ENCODE data around the gene C19orf85.

The C19orf85 gene

DNA sequence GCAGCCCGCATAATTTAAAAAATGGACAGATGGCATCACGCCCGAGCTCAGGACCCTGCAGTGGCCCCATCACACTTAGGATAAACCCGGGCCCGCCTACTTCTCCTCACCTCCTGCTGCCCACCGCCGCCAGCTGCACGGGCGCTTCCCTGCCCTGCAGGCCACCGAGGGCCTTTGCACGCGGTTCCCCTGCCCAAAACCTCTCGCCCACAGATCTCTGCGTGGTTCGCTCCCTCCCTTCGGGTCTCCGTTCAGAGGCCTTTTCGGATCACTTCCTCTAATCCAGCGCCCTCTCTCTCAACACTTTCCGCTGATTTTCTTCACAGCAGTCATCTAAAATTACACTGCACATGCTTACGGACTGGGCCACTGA, 23.2 kb downstream of the C19orf85 start:
- H3K27ac ChIP-seq (ENCODE audit: low read depth, low read length), result no peak overlapping the region
- H3K9me3 ChIP-seq (ENCODE audit: low read length), result no peaks in the 10 kb centered on the region
- H3K9ac ChIP-seq (ENCODE audit: low read length), result no peak overlapping the region
- H3K4me3 ChIP-seq (ENCODE audit: low read depth in 1 of 2, low read length in 2 of 2), result no peak overlapping the region
- no peaks in the 10 kb centered on the region for H3K4me1 ChIP-seq (ENCODE audit: insufficient read depth, low read length)
- H3K36me3 ChIP-seq (ENCODE audit: insufficient read depth, low read length), result no peaks in the 10 kb centered on the region
- peaks cover 45 to 80% of the 10 kb centered on the region in 2 donors for H3K27me3 ChIP-seq (ENCODE audit: control insufficient read depth in 1 of 2, insufficient read depth in 2 of 2, low read length in 2 of 2)

DNA sequence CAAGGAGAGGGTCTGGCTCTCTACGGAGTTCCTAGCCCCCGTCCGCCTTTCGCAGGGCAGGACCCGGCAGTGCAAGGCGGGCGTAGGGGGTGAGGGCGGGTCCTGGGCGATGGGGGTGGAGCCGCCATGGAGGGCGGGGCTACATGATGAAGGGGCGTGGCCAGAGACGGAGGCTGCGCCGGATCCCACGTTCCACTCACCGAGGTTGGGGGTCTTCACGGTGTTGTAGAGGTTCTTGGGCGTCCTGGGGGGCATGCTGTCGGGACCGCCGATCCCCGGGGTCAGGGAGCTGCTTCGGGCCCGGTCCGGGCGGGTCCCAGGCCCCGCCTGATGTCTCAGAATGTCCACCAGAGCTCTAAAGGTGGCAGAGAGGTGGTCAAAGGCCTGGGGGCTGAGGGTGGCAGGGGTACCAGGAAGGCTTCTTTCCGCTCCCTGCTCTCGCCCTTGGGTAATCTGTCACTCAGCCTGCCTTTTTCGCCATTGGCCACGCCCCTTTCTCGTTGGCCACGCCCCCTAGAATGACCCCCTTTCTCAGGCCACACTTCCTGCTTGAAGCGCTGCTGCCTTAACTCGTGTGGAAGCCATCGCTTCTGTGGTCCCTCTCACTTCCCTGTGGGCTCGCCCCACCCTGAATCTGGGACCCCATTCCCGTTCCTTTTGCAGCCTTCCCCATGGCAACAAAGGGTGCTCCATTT, 24.0 kb downstream of the C19orf85 start:
- Histone ChIP-seq H3K9me3 (ENCODE audit: low read length) (no peaks in the 10 kb centered on the region), H3K4me3 (ENCODE audit: low read depth in 1 of 2, low read length in 2 of 2) (no peak overlapping the region), H3K36me3 (ENCODE audit: insufficient read depth, low read length) (no peaks in the 10 kb centered on the region), H3K9ac (ENCODE audit: low read length) (no peak overlapping the region), H3K4me1 (ENCODE audit: insufficient read depth, low read length) (no peaks in the 10 kb centered on the region), H3K27ac (ENCODE audit: low read depth, low read length) (no peak overlapping the region), H3K27me3 (ENCODE audit: control insufficient read depth in 1 of 2, insufficient read depth in 2 of 2, low read length in 2 of 2) (peaks cover 45 to 80% of the 10 kb centered on the region in 2 donors)

DNA sequence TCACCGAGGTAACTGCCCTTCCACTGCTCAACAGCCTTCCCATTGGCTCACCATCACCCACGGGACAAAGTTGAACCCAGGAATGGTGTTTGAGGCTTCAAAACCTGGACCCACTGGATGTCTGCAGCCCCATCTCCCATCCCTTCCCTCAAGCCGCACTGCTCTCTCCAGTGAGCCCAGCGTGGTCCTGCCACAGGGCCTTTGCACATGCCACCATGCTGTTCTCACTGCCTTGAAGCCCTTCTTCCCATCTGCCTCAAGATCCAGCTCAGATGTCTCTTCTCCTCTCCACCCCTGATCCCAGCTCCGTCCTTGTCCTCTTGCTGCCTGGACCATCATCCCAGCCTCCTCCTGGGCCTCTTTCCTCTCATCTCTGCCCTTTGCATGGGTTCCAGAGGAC, 25.5 kb downstream of the C19orf85 start:
- Histone ChIP-seq H3K4me3 (ENCODE audit: low read depth in 1 of 2, low read length in 2 of 2) (no peak overlapping the region), H3K36me3 (ENCODE audit: insufficient read depth, low read length) (no peaks in the 10 kb centered on the region), H3K9me3 (ENCODE audit: low read length) (no peaks in the 10 kb centered on the region), H3K4me1 (ENCODE audit: insufficient read depth, low read length) (no peaks in the 10 kb centered on the region), H3K9ac (ENCODE audit: low read length) (no peak overlapping the region), H3K27ac (ENCODE audit: low read depth, low read length) (no peak overlapping the region), H3K27me3 (ENCODE audit: control insufficient read depth in 1 of 2, insufficient read depth in 2 of 2, low read length in 2 of 2) (peaks cover 49 to 66% of the 10 kb centered on the region in 2 donors)

DNA sequence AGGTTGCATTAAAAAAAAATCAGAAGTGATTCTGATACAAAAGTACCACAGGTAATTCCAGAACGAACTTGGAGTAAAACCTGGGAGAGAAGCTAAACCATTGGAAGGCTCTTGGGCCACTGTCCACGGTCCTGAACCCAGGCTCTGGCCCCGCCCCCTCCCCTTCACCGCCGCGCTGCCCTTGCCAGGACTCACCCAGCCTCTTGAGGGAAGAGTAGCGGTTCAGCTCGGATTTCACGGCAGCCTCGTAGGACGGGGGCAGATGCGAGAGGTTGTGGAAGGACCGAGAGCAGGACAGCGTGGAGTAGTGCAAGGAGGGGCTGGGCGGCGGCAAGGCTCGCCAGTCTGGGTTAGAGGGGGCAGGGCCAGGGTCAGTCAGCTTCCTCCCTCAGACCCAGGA, 27.1 kb downstream of the C19orf85 start:
- Histone ChIP-seq H3K4me1 (ENCODE audit: insufficient read depth, low read length) (no peaks in the 10 kb centered on the region), H3K4me3 (ENCODE audit: low read depth in 1 of 2, low read length in 2 of 2) (no peak overlapping the region), H3K27ac (ENCODE audit: low read depth, low read length) (no peak overlapping the region), H3K9me3 (ENCODE audit: low read length) (no peaks in the 10 kb centered on the region), H3K9ac (ENCODE audit: low read length) (no peak overlapping the region), H3K27me3 (ENCODE audit: control insufficient read depth in 1 of 2, insufficient read depth in 2 of 2, low read length in 2 of 2) (peaks cover 51 to 69% of the 10 kb centered on the region in 2 donors), H3K36me3 (ENCODE audit: insufficient read depth, low read length) (no peaks in the 10 kb centered on the region)

DNA sequence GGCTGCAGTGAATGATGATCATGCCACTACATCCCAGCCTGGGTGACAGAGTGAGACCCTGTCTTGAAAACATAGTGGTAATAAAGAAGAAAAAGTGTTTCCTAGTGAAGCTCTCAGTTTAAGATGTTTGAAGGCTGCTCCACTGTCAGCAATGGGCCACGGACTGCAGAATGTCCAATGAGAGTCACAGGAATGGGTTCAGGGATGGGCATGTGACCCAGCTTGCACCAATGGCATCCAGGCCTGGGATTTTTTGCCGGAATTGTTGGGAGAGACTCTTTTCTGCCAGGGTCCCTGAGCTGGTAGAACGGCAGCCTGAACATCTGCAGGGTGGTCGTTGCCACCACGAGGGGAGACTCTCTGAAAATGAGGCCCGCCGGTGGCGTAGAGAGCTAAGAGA, 27.7 kb downstream of the C19orf85 start:
- Histone ChIP-seq H3K4me3 (ENCODE audit: low read depth in 1 of 2, low read length in 2 of 2) (no peak overlapping the region), H3K9me3 (ENCODE audit: low read length) (no peaks in the 10 kb centered on the region), H3K9ac (ENCODE audit: low read length) (no peak overlapping the region), H3K27me3 (ENCODE audit: control insufficient read depth in 1 of 2, insufficient read depth in 2 of 2, low read length in 2 of 2) (peaks cover 55 to 72% of the 10 kb centered on the region in 2 donors), H3K4me1 (ENCODE audit: insufficient read depth, low read length) (no peaks in the 10 kb centered on the region), H3K27ac (ENCODE audit: low read depth, low read length) (no peak overlapping the region), H3K36me3 (ENCODE audit: insufficient read depth, low read length) (no peaks in the 10 kb centered on the region)

DNA sequence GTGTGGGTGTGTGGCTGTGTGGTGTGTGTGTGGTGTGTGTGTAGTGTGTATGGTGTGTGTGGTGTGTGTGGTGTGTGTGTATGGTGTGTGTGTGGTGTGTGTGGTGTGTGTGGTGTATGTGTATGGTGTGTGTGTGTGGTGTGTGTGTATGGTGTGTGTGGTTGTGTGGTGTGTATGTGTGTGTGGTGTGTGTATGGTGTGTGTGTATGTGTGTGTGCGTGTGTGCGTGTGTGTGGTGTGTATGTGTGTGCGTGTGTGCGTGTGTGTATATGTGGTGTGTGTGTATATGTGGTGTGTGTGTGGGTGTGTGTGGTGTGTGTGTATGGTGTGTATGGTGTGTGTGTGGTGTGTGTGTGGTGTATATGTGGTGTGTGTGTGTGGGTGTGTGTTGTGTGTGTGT, 29.5 kb downstream of the C19orf85 start:
- no peak overlapping the region for H3K4me3 ChIP-seq (ENCODE audit: low read depth in 1 of 2, low read length in 2 of 2)
- H3K27me3 ChIP-seq (ENCODE audit: control insufficient read depth in 1 of 2, insufficient read depth in 2 of 2, low read length in 2 of 2), result peaks cover 42 to 68% of the 10 kb centered on the region in 2 donors
- H3K9me3 ChIP-seq (ENCODE audit: low read length), result no peaks in the 10 kb centered on the region

DNA sequence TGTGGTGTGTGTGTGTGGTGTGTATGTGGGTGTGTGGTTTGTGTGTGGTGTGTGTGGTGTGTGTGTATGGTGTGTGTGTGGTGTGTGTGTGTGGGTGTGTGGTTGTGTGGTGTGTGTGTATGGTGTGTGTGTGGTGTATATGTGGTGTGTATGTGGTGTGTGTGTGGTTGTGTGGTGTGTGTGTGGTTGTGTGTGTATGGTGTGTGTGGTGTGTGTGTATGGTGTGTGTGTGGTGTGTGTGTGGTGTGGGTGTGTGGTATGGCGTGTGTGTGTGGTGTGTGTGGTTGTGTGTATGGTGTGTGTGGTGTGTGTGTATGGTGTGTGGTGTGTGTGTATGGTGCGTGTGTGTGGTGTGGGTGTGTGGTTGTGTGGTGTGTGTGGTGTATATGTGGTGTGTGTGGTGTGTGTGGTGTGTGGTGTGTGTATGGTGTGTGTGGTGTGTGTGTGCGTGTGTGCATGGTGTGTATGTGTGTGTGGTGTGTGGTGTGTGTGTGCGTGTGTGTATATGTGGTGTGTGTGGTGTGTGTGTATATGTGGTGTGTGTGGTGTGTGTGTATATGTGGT, 30.1 kb downstream of the C19orf85 start:
- Histone ChIP-seq H3K27me3 (ENCODE audit: control insufficient read depth in 1 of 2, insufficient read depth in 2 of 2, low read length in 2 of 2) (peaks cover 41 to 68% of the 10 kb centered on the region in 2 donors), H3K36me3 (ENCODE audit: insufficient read depth, low read length) (no peaks in the 10 kb centered on the region), H3K27ac (ENCODE audit: low read depth, low read length) (no peak overlapping the region), H3K4me3 (ENCODE audit: low read depth in 1 of 2, low read length in 2 of 2) (no peak overlapping the region), H3K9ac (ENCODE audit: low read length) (no peak overlapping the region), H3K4me1 (ENCODE audit: insufficient read depth, low read length) (no peaks in the 10 kb centered on the region), H3K9me3 (ENCODE audit: low read length) (no peaks in the 10 kb centered on the region)

More for the DNA sequence above, 29.5 kb downstream of the C19orf85 start:
- no peaks in the 10 kb centered on the region for H3K36me3 ChIP-seq (ENCODE audit: insufficient read depth, low read length)
- no peaks in the 10 kb centered on the region for H3K4me1 ChIP-seq (ENCODE audit: insufficient read depth, low read length)
- no peak overlapping the region for H3K9ac ChIP-seq (ENCODE audit: low read length)
- H3K27ac ChIP-seq (ENCODE audit: low read depth, low read length), result no peak overlapping the region

DNA sequence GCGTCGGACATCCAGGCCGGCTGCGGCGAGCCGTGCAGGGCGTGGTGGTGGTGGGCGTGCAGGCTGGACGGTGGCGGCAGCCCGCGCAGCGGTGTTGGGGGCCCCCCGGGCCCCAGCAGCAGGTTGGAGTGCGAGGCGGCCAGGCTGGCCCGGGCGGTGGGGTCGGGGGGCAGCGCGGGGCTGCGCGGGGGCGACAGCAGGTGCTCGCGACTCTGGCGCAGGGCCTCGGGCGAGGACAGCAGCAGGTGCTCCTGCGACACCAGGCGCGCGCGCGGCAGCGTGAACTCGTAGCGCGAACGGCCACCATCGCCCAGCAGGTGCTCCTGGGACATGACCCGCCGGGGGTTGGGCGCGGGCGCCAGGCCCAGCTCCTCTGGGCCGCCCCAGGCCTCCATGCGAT, 31.3 kb downstream of the C19orf85 start:
- Histone ChIP-seq H3K27me3 (ENCODE audit: control insufficient read depth in 1 of 2, insufficient read depth in 2 of 2, low read length in 2 of 2) (peaks cover 32 to 62% of the 10 kb centered on the region in 2 donors), H3K4me1 (ENCODE audit: insufficient read depth, low read length) (no peaks in the 10 kb centered on the region), H3K27ac (ENCODE audit: low read depth, low read length) (no peak overlapping the region), H3K36me3 (ENCODE audit: insufficient read depth, low read length) (no peaks in the 10 kb centered on the region), H3K9ac (ENCODE audit: low read length) (no peak overlapping the region), H3K4me3 (ENCODE audit: low read depth in 1 of 2, low read length in 2 of 2) (no peak overlapping the region), H3K9me3 (ENCODE audit: low read length) (no peaks in the 10 kb centered on the region)

DNA sequence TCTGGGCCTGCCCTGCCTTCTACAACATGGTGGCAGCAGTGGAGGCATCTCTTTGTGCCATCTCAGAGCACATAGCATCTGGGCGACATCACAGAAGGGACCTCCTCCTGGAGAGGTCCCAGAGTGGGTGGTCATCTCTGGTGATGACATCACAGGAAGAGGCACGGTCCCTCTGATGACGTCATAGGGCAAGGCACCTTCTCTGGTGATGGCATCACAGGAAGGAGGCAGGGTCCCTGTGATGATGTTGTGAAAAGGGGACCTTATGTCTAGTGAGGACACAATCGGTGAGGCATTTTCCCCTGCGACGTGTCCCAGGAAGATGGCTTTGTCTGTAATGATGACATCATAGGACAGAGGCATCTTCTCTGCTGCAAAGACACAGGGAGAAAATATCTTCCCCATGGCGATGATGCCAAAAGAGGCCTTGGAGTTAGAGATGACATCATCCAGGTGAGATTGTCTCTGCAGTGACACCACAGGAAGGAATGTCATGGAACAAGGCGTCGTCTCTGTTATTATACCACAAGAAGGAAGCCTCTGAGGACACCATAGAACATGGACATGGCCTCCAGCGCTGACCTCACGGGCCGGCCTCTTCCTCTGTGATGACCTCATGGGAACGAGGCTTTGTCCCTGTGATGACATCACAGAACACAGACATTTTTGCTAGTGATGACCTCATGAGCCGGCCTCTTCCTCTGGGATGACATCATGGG, 32.2 kb downstream of the C19orf85 start:
- Histone ChIP-seq H3K4me1 (ENCODE audit: insufficient read depth, low read length) (no peaks in the 10 kb centered on the region), H3K27me3 (ENCODE audit: control insufficient read depth in 1 of 2, insufficient read depth in 2 of 2, low read length in 2 of 2) (peaks cover 27 to 53% of the 10 kb centered on the region in 2 donors), H3K36me3 (ENCODE audit: insufficient read depth, low read length) (no peaks in the 10 kb centered on the region), H3K4me3 (ENCODE audit: low read depth in 1 of 2, low read length in 2 of 2) (no peak overlapping the region), H3K9me3 (ENCODE audit: low read length) (no peaks in the 10 kb centered on the region), H3K27ac (ENCODE audit: low read depth, low read length) (no peak overlapping the region), H3K9ac (ENCODE audit: low read length) (no peak overlapping the region)

DNA sequence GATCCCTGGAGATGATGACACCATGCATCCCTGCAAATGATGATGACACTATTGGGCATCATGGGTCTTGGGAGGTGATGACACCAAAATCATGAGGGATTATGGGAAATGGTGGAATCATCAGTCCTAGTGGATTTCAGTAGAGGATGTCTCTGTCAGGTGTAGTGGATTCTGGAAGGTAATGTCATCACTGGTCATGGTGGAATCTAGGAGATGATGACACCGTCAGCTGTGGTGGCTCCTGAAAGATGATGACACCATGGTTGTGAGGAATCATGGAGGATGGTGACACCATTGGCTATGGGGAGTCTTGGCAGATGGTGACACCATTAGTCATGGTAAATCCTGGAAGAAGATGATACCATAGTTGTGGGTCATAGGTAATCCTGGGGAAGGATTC, 33.4 kb downstream of the C19orf85 start:
- Histone ChIP-seq H3K9me3 (ENCODE audit: low read length) (no peaks in the 10 kb centered on the region), H3K9ac (ENCODE audit: low read length) (no peak overlapping the region), H3K4me3 (ENCODE audit: low read depth in 1 of 2, low read length in 2 of 2) (no peak overlapping the region), H3K36me3 (ENCODE audit: insufficient read depth, low read length) (no peaks in the 10 kb centered on the region), H3K4me1 (ENCODE audit: insufficient read depth, low read length) (no peaks in the 10 kb centered on the region), H3K27ac (ENCODE audit: low read depth, low read length) (no peak overlapping the region), H3K27me3 (ENCODE audit: control insufficient read depth in 1 of 2, insufficient read depth in 2 of 2, low read length in 2 of 2) (peaks cover 27 to 47% of the 10 kb centered on the region in 2 donors)

DNA sequence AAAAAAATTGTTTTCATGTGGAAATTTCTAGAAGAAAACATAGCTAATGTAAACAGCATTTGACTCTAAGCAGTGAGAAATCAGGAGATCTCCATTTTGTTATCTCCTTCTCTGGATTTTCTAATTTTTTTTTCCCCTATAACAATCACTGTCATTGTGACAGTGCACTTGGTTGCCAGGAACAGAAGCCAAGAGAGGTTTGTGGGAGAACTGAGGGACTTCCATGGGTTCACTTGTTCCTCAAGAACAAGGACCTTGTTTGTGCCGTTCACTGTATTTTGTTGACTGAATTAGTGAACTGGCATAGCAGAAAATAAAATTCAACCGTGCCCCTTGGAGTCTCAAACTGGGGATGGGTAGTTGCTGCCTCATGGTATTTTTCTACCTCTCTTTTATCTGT, 38.5 kb downstream of the C19orf85 start:
- Histone ChIP-seq H3K36me3 (ENCODE audit: insufficient read depth, low read length) (no peaks in the 10 kb centered on the region), H3K9me3 (ENCODE audit: low read length) (no peaks in the 10 kb centered on the region), H3K27ac (ENCODE audit: low read depth, low read length) (no peak overlapping the region), H3K27me3 (ENCODE audit: control insufficient read depth in 1 of 2, insufficient read depth in 2 of 2, low read length in 2 of 2) (peaks cover 0 to 18% of the 10 kb centered on the region in 2 donors), H3K9ac (ENCODE audit: low read length) (no peak overlapping the region), H3K4me3 (ENCODE audit: low read depth in 1 of 2, low read length in 2 of 2) (no peak overlapping the region), H3K4me1 (ENCODE audit: insufficient read depth, low read length) (no peaks in the 10 kb centered on the region)
